Tibial nerve (tissue), 3 donors: ENCODE results near the gene NELFA.

Experiments used
- POLR2A ChIP-seq, 2 donors: fragments of 450-650 bp; IDR thresholded peaks; one replicate each; pipeline ENCODE4 v1.6.1; 2017; ENCODE audit warnings: antibody characterized with exemption in 2 of 2, mild to moderate bottlenecking in 2 of 2, moderate library complexity in 2 of 2
- TF ChIP-seq, protein P1 (sequence below), 5 experiments: fragments of 200-600 bp in 3 of 5; fragments of 450-650 bp in 2 of 5; sonication (generic) in 3 of 5; IDR thresholded peaks; one replicate each; pipeline ENCODE4 v1.5.1; 2016 to 2019; ENCODE audit warnings: antibody characterized with exemption in 5 of 5, mild to moderate bottlenecking in 3 of 5, moderate library complexity in 2 of 5

DNA sequence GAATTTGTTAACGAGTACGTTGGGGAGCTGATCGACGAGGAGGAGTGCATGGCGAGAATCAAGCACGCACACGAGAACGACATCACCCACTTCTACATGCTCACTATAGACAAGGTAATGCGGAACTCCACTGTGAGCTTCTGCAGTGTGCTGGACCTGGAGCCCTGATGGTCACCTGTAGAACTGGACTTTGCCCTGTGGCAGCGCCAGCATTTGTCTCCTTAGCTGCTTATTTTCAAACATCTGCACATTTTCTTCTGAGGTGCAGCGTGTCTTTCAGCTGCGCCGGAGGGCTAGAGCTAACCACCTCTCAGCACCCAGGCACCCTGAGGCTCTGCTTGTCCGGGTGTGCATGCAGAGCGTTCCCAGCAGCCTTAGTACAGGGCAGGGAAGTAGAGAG lies 47.7 kb downstream of the NELFA start:
- TF ChIP-seq, protein P1, sequence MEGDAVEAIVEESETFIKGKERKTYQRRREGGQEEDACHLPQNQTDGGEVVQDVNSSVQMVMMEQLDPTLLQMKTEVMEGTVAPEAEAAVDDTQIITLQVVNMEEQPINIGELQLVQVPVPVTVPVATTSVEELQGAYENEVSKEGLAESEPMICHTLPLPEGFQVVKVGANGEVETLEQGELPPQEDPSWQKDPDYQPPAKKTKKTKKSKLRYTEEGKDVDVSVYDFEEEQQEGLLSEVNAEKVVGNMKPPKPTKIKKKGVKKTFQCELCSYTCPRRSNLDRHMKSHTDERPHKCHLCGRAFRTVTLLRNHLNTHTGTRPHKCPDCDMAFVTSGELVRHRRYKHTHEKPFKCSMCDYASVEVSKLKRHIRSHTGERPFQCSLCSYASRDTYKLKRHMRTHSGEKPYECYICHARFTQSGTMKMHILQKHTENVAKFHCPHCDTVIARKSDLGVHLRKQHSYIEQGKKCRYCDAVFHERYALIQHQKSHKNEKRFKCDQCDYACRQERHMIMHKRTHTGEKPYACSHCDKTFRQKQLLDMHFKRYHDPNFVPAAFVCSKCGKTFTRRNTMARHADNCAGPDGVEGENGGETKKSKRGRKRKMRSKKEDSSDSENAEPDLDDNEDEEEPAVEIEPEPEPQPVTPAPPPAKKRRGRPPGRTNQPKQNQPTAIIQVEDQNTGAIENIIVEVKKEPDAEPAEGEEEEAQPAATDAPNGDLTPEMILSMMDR (IDR thresholded peaks at IDR 0.05): no peak
- no peak for TF ChIP-seq POLR2A (IDR thresholded peaks at IDR 0.05)
